ENCODE measurements around the gene HIGD1A.

HIGD1A gene

GRCh38 chr3:42749753-42750231 is 54.5 kb downstream of the HIGD1A start:
- no peak overlapping the region for H3K9ac ChIP-seq
- no peak overlapping the region for H3K4me3 ChIP-seq
- H3K9me3 ChIP-seq (replicated peaks in 1 of 11) = no peaks in the 10 kb centered on the region
- H4K20me1 ChIP-seq = no peaks in the 10 kb centered on the region; a peak in 1 of 22 replicates
- peaks cover 16 to 33% (median 19%) of the 10 kb centered on the region in 10 experiments for H3K4me1 ChIP-seq
- no peaks in the 10 kb centered on the region for H3K36me3 ChIP-seq
- peak overlapping the region in 1 of 11 experiments; percentile 15; a peak in 1 of 22 replicates for H3K4me2 ChIP-seq
- no peak for TF ChIP-seq Cebpa-rat (IDR thresholded peaks at IDR 0.05)
- H3K27ac ChIP-seq = no peak overlapping the region
- H3K27me3 ChIP-seq = no peaks in the 10 kb centered on the region

- no peaks in the 10 kb centered on the region; a peak in 1 of 22 replicates for H4K20me1 ChIP-seq
Measured at GRCh38 chr3:42749025-42749752, 55.1 kb downstream of the HIGD1A start.

GRCh38 chr3:42747581-42747980 is 56.7 kb downstream of the HIGD1A start:
- Histone ChIP-seq H3K36me3 (no peaks in the 10 kb centered on the region), H3K4me1 (peaks cover 16 to 33% (median 19%) of the 10 kb centered on the region in 10 experiments), H4K20me1 (no peaks in the 10 kb centered on the region; a peak in 1 of 22 replicates), H3K27me3 (no peaks in the 10 kb centered on the region), H3K9me3 (replicated peaks in 1 of 11) (no peaks in the 10 kb centered on the region), H3K4me3 (no peak overlapping the region), H3K9ac (0 out of 22 replicates have a peak overlapping the region, but pooled peaks of 2 of the 11 experiments have one; percentile 24 to 35), H3K4me2 (peak overlapping the region; percentile 30 to 75 (median 64)), H3K27ac (peak overlapping the region in 5 of 11 experiments; percentile 4 to 36 (median 31); a peak in 5 of 22 replicates)
- TF ChIP-seq Cebpa-rat (IDR thresholded peaks at IDR 0.05) = no peak

More at GRCh38 chr3:42749025-42749752, 55.1 kb downstream of the HIGD1A start:
- H3K4me3 ChIP-seq = no peak overlapping the region
- H3K9ac ChIP-seq = no peak overlapping the region
- no peaks in the 10 kb centered on the region for H3K27me3 ChIP-seq
- no peak for TF ChIP-seq Cebpa-rat (IDR thresholded peaks at IDR 0.05)
- H3K4me2 ChIP-seq = peak overlapping the region in 1 of 11 experiments; percentile 15; a peak in 1 of 22 replicates
- H3K4me1 ChIP-seq = peaks cover 16 to 33% (median 19%) of the 10 kb centered on the region in 10 experiments
- H3K27ac ChIP-seq = no peak overlapping the region
- no peaks in the 10 kb centered on the region for H3K36me3 ChIP-seq
- no peaks in the 10 kb centered on the region for H3K9me3 ChIP-seq (replicated peaks in 1 of 11)

GRCh38 chr3:42746455-42747450 is 57.5 kb downstream of the HIGD1A start:
- Histone ChIP-seq H3K4me3 (no peak overlapping the region), H3K4me2 (peak overlapping the region; percentile 30 to 75 (median 64)), H3K9me3 (replicated peaks in 1 of 11) (no peaks in the 10 kb centered on the region), H3K4me1 (peaks cover 16 to 33% (median 19%) of the 10 kb centered on the region in 10 experiments), H4K20me1 (no peaks in the 10 kb centered on the region; a peak in 1 of 22 replicates), H3K36me3 (no peaks in the 10 kb centered on the region), H3K9ac (no peak overlapping the region), H3K27me3 (no peaks in the 10 kb centered on the region), H3K27ac (no peak overlapping the region)
- no peak for TF ChIP-seq Cebpa-rat (IDR thresholded peaks at IDR 0.05)

- no peak overlapping the region for H3K27ac ChIP-seq
- peaks cover 16 to 33% (median 19%) of the 10 kb centered on the region in 10 experiments for H3K4me1 ChIP-seq
- no peaks in the 10 kb centered on the region for H3K9me3 ChIP-seq (replicated peaks in 1 of 11)
- no peak overlapping the region for H3K9ac ChIP-seq
- no peak overlapping the region for H3K4me2 ChIP-seq
- H3K27me3 ChIP-seq = no peaks in the 10 kb centered on the region
- H4K20me1 ChIP-seq = no peaks in the 10 kb centered on the region; a peak in 1 of 22 replicates
- no peaks in the 10 kb centered on the region for H3K36me3 ChIP-seq
- TF ChIP-seq Cebpa-rat (IDR thresholded peaks at IDR 0.05) = no peak
- no peak overlapping the region for H3K4me3 ChIP-seq
Measured at GRCh38 chr3:42745776-42746454, 58.4 kb downstream of the HIGD1A start.

GRCh38 chr3:42745291-42745745 is 59.0 kb downstream of the HIGD1A start:
- Histone ChIP-seq H3K9ac (no peak overlapping the region), H3K36me3 (no peaks in the 10 kb centered on the region), H3K4me3 (no peak overlapping the region), H3K4me2 (no peak overlapping the region), H3K4me1 (peaks cover 16 to 33% (median 21%) of the 10 kb centered on the region in 10 experiments), H3K27ac (no peak overlapping the region), H3K9me3 (replicated peaks in 1 of 11) (no peaks in the 10 kb centered on the region), H3K27me3 (no peaks in the 10 kb centered on the region), H4K20me1 (no peaks in the 10 kb centered on the region)
- TF ChIP-seq Cebpa-rat (IDR thresholded peaks at IDR 0.05) = no peak

- Histone ChIP-seq H4K20me1 (no peaks in the 10 kb centered on the region), H3K4me3 (no peak overlapping the region), H3K27me3 (no peaks in the 10 kb centered on the region), H3K9ac (no peak overlapping the region), H3K4me2 (no peak overlapping the region), H3K4me1 (peaks cover 30 to 42% (median 34%) of the 10 kb centered on the region in 10 experiments), H3K36me3 (no peaks in the 10 kb centered on the region), H3K9me3 (replicated peaks in 1 of 11) (no peaks in the 10 kb centered on the region), H3K27ac (peak overlapping the region in 1 of 11 experiments; percentile 32; a peak in 1 of 22 replicates)
- TF ChIP-seq Cebpa-rat (IDR thresholded peaks at IDR 0.05) = no peak
Measured at GRCh38 chr3:42743204-42743995, 60.9 kb downstream of the HIGD1A start.

- no peaks in the 10 kb centered on the region for H3K36me3 ChIP-seq
- H3K4me2 ChIP-seq = no peak overlapping the region
- no peak for TF ChIP-seq Cebpa-rat (IDR thresholded peaks at IDR 0.05)
- no peak overlapping the region for H3K27ac ChIP-seq
- H3K4me1 ChIP-seq = peaks cover 23 to 34% (median 26%) of the 10 kb centered on the region in 10 experiments
- no peaks in the 10 kb centered on the region for H3K9me3 ChIP-seq (replicated peaks in 1 of 11)
- no peak overlapping the region for H3K4me3 ChIP-seq
- no peaks in the 10 kb centered on the region for H3K27me3 ChIP-seq
- H4K20me1 ChIP-seq = no peaks in the 10 kb centered on the region
- H3K9ac ChIP-seq = no peak overlapping the region
Measured at GRCh38 chr3:42742688-42743087, 61.6 kb downstream of the HIGD1A start.
